Tibial nerve (tissue), 4 donors: ENCODE results near the gene KRT73. TPM values are rescaled to one million over a fixed set of nuclear protein-coding genes. Genes with fewer than 3 reads are reported as not detected.

Experiments
- DNase-seq, 2 donors: peaks; one replicate each; pipeline ENCODE4 v3.0.0-alpha.2; 2019; ENCODE audit warnings: low spot score in 2 of 2
- H3K27ac ChIP-seq, 4 donors: fragments of 200-600 bp; sonication (generic) in 3 of 4; one replicate each; pipeline ENCODE4 v1.5.1; 2017 to 2019; ENCODE audit warnings: mild to moderate bottlenecking in 1 of 4
- H3K27me3 ChIP-seq, 2 donors: fragments of 200-600 bp; sonication (generic) in 1 of 2; one replicate each; pipeline versions ENCODE4 v1.5.1 to v1.6.0; 2017 to 2019
- H3K36me3 ChIP-seq, 3 donors: fragments of 200-600 bp; sonication (generic); one replicate each; pipeline ENCODE4 v1.5.1; 2018 to 2019
- H3K4me1 ChIP-seq, 4 donors: fragments of 200-600 bp; sonication (generic) in 3 of 4; one replicate each; pipeline ENCODE4 v1.5.1; 2017 to 2019
- H3K4me3 ChIP-seq, 4 donors: fragments of 200-600 bp; sonication (generic) in 3 of 4; one replicate each; pipeline ENCODE4 v1.5.1; 2017 to 2019; ENCODE audit warnings: mild to moderate bottlenecking in 1 of 4, moderate library complexity in 1 of 4
- H3K9me3 ChIP-seq, 4 donors: fragments of 200-600 bp; sonication (generic) in 3 of 4; one replicate each; pipeline ENCODE4 v1.5.1; 2017 to 2019
- CTCF ChIP-seq, 5 experiments: fragments of 200-600 bp in 3 of 5; fragments of 450-650 bp in 2 of 5; sonication (generic) in 3 of 5; IDR thresholded peaks; one replicate each; pipeline ENCODE4 v1.5.1; 2016 to 2019; ENCODE audit warnings: antibody characterized with exemption in 5 of 5, mild to moderate bottlenecking in 3 of 5, moderate library complexity in 2 of 5
- EP300 ChIP-seq, 2 donors: sonication (generic); formaldehyde crosslinking; IDR thresholded peaks; one replicate each; pipeline ENCODE4 v1.6.1; 2017; ENCODE audit warnings: antibody characterized with exemption in 2 of 2, mild to moderate bottlenecking in 1 of 2
- POLR2A ChIP-seq, 2 donors: fragments of 450-650 bp; IDR thresholded peaks; one replicate each; pipeline ENCODE4 v1.6.1; 2017; ENCODE audit warnings: antibody characterized with exemption in 2 of 2, mild to moderate bottlenecking in 2 of 2, moderate library complexity in 2 of 2
- WGBS, 2 donors: methylation state at CpG; one replicate each; pipeline ENCODE4 v1.1.5; 2018; 5-methylcytosine and 5-hydroxymethylcytosine counted together
- total RNA-seq, 4 donors: library from RNA; depleted of rRNA; stranded (reverse); fragments of >200 nt; gene quantifications; one replicate each; pipeline ENCODE4 v1.1.0, GENCODE V29; 2016

KRT73 gene
- total RNA-seq, 4 donors from 2014 or later: not detected

GRCh38 chr12:52591521-52591920, 26.8 kb downstream of the KRT73 start:
- H3K27me3 ChIP-seq: peaks cover 0 to 1% of the 10 kb centered on the region in 2 donors
- H3K9me3 ChIP-seq: no peaks in the 10 kb centered on the region
- no peaks in the 10 kb centered on the region for H3K36me3 ChIP-seq
- H3K4me1 ChIP-seq: no peaks in the 10 kb centered on the region
- H3K27ac ChIP-seq: no peak overlapping the region
- 84 to 85% methylated on average over 11 of the region's 11 CpGs for WGBS, 2 donors
- no peak for TF ChIP-seq CTCF (IDR thresholded peaks at IDR 0.05)
- TF ChIP-seq EP300 (IDR thresholded peaks at IDR 0.05): no peak
- TF ChIP-seq POLR2A (IDR thresholded peaks at IDR 0.05): no peak
- H3K4me3 ChIP-seq: no peak overlapping the region
- DNase-seq: no peak

- Histone ChIP-seq H3K27ac (no peak overlapping the region), H3K4me3 (no peak overlapping the region), H3K36me3 (no peaks in the 10 kb centered on the region), H3K27me3 (no peaks in the 10 kb centered on the region), H3K9me3 (no peaks in the 10 kb centered on the region), H3K4me1 (no peaks in the 10 kb centered on the region)
- no peak for DNase-seq
- 88 to 93% methylated on average over 6 of the region's 6 CpGs for WGBS, 2 donors
- TF ChIP-seq CTCF (IDR thresholded peaks at IDR 0.05) (no peak), POLR2A (IDR thresholded peaks at IDR 0.05) (no peak), EP300 (IDR thresholded peaks at IDR 0.05) (no peak)
These were observed 28.3 kb downstream of the KRT73 start for GRCh38 chr12:52590021-52590420.

GRCh38 chr12:52587563-52587962, 30.8 kb downstream of the KRT73 start:
- WGBS, 2 donors: 80 to 88% methylated on average over 17 of the region's 17 CpGs
- H3K9me3 ChIP-seq: no peaks in the 10 kb centered on the region
- H3K36me3 ChIP-seq: no peaks in the 10 kb centered on the region
- no peak overlapping the region for H3K4me3 ChIP-seq
- H3K27ac ChIP-seq: no peak overlapping the region
- H3K4me1 ChIP-seq: no peaks in the 10 kb centered on the region
- DNase-seq: no peak
- no peak for TF ChIP-seq EP300 (IDR thresholded peaks at IDR 0.05)
- H3K27me3 ChIP-seq: no peaks in the 10 kb centered on the region

DNA sequence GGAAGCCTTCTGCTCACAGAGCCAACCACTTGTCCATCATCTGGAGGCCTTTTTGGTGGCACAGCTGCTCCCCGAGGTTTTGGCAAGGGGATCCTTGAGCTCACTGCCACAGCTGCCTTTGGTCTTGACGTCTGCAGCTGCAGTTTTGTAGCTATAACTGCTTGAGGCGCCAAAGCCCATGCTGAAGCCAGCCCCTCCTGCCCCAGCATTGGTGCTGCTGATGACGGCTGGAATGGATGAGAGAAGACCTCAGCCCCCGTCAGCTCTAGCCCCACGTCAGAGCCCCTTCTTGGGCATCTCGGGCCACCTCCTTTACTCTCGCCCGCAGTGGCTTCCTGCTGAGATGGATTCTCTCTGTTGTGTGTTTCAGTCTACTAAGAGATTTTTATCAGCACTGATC, 32.4 kb downstream of the KRT73 start:
- Histone ChIP-seq H3K9me3 (no peaks in the 10 kb centered on the region), H3K27me3 (no peaks in the 10 kb centered on the region), H3K27ac (no peak overlapping the region), H3K4me1 (no peaks in the 10 kb centered on the region), H3K4me3 (no peak overlapping the region), H3K36me3 (no peaks in the 10 kb centered on the region)
- no peak for DNase-seq
- no peak for TF ChIP-seq CTCF (IDR thresholded peaks at IDR 0.05)
- no peak for TF ChIP-seq EP300 (IDR thresholded peaks at IDR 0.05)
- no peak for TF ChIP-seq POLR2A (IDR thresholded peaks at IDR 0.05)
- WGBS, 2 donors: 69% methylated on average over 9 of the region's 9 CpGs

GRCh38 chr12:52585066-52585465, 33.3 kb downstream of the KRT73 start:
- Histone ChIP-seq H3K4me3 (no peak overlapping the region), H3K9me3 (no peaks in the 10 kb centered on the region), H3K27me3 (no peaks in the 10 kb centered on the region), H3K27ac (no peak overlapping the region), H3K4me1 (no peaks in the 10 kb centered on the region), H3K36me3 (no peaks in the 10 kb centered on the region)
- DNase-seq: no peak
- WGBS, 2 donors: 79 to 91% methylated on average over 3 of the region's 3 CpGs
- no peak for TF ChIP-seq EP300 (IDR thresholded peaks at IDR 0.05)
- TF ChIP-seq CTCF (IDR thresholded peaks at IDR 0.05): no peak

DNA sequence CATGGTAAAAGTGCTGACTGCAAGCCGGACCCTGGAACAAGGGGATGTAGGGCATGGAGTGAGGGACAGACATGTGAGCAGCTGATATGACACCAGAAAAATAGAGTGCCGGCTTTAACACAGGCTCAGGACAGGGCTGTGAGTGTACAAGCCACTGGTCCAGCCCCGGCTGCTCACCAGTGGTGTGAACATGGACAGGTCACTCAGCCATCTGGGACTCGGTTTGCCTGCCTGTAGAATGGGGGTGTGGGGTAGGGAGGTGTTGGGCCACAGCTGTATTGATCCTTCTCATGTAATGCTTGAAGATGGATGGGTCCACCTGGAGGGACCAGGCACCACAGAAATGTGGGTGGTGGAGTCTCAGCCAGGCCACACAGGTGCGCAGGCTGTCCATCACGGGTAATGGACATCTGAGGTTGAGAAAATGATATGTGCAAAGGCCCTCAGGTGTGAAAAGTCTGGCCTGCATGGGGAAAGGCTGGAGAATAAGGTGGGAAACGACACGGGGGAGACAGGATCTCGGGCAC, 34.1 kb downstream of the KRT73 start:
- no peak overlapping the region for H3K4me3 ChIP-seq
- H3K27me3 ChIP-seq: no peaks in the 10 kb centered on the region
- DNase-seq: no peak
- H3K27ac ChIP-seq: no peak overlapping the region
- H3K36me3 ChIP-seq: no peaks in the 10 kb centered on the region
- 87 to 88% methylated on average over 9 of the region's 9 CpGs for WGBS, 2 donors
- no peak for TF ChIP-seq CTCF (IDR thresholded peaks at IDR 0.05)
- TF ChIP-seq POLR2A (IDR thresholded peaks at IDR 0.05): no peak
- no peak for TF ChIP-seq EP300 (IDR thresholded peaks at IDR 0.05)
- no peaks in the 10 kb centered on the region for H3K9me3 ChIP-seq
- H3K4me1 ChIP-seq: no peaks in the 10 kb centered on the region
